ENCODE data around the gene GMDS. TPM values are rescaled to one million over a fixed set of nuclear protein-coding genes. Genes with fewer than 3 reads are reported as not detected.

GMDS gene
- total RNA-seq, 2 experiments from 2014 or later, result 13.9 to 16.4 TPM

DNA sequence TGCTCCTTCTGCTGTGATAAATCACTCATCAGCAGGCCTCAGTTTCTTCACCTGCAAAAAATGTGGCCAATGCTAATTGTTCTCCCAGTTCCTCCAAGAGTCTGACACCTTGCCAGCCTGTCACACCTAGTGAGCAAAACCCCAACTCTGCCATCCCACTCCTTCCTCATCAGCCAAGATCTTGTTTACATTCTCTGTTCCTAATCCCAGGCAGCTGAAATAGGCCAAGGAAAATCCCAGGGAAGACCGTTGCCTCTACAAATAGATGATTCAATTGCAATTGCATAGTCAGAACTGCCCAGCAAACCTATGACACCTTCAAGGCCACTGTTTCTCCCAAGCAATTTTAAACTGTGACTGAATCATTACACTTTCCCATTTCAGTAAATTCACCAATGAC is 78.7 kb downstream of the GMDS start:
- POLR2A ChIA-PET, result no interaction called here

DNA sequence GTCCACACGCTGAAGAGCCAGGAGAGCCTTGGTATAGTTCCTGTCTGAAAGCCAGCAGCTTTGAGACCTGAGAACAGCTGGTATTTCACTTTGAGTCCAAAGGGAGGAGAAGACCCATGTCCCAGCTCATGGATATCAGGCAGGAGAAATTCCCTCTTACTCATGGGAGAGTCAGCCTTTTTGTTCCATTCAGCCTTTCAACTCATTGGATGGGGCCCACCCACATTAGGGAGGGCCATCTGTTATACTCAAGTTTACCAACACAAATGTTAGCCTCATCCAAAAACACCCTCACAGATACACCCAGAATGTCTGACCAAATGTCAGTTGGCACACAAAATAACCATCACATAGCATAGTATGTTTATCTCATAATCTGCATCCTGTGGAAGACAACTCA is 80.1 kb downstream of the GMDS start:
- CTCF ChIA-PET, result no interaction called here
- Histone ChIP-seq H3K4me3 (ENCODE audit: low read length) (no peak overlapping the region), H3K27me3 (ENCODE audit: control insufficient read depth in 1 of 2, insufficient read depth in 2 of 2, low read length in 2 of 2) (no peaks in the 10 kb centered on the region), H3K4me1 (ENCODE audit: insufficient read depth, low read length) (peaks cover 3% of the 10 kb centered on the region), H3K9me3 (ENCODE audit: control insufficient read depth in 1 of 2, insufficient read depth in 1 of 2, low read length in 2 of 2) (peaks cover 0 to 11% of the 10 kb centered on the region in 2 experiments), H3K27ac (ENCODE audit: low read depth in 1 of 2, low read length in 2 of 2) (no peak overlapping the region), H3K36me3 (ENCODE audit: insufficient read depth, low read length) (no peaks in the 10 kb centered on the region)
- TF ChIP-seq, protein P1, sequence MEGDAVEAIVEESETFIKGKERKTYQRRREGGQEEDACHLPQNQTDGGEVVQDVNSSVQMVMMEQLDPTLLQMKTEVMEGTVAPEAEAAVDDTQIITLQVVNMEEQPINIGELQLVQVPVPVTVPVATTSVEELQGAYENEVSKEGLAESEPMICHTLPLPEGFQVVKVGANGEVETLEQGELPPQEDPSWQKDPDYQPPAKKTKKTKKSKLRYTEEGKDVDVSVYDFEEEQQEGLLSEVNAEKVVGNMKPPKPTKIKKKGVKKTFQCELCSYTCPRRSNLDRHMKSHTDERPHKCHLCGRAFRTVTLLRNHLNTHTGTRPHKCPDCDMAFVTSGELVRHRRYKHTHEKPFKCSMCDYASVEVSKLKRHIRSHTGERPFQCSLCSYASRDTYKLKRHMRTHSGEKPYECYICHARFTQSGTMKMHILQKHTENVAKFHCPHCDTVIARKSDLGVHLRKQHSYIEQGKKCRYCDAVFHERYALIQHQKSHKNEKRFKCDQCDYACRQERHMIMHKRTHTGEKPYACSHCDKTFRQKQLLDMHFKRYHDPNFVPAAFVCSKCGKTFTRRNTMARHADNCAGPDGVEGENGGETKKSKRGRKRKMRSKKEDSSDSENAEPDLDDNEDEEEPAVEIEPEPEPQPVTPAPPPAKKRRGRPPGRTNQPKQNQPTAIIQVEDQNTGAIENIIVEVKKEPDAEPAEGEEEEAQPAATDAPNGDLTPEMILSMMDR (IDR thresholded peaks at IDR 0.05), result no peak
- Mint-ChIP-seq H3K9me3 (peaks cover 3% of the 10 kb centered on the region), H3K4me3 (no peak overlapping the region), H3K36me3 (ENCODE audit: low read depth) (no peaks in the 10 kb centered on the region), H3K27me3 (no peaks in the 10 kb centered on the region), H3K27ac (no peak overlapping the region), H3K4me1 (ENCODE audit: low read depth) (peaks cover 29% of the 10 kb centered on the region)
- ATAC-seq (ENCODE audit: poor library complexity) (no peak), DNase-seq (no peak)
- POLR2A ChIA-PET, result no interaction called here
- intact Hi-C loops (cut with DNase I, micrococcal nuclease), result no loop called here

More for the DNA sequence above, 78.7 kb downstream of the GMDS start:
- DNase-seq (no peak), ATAC-seq (ENCODE audit: poor library complexity) (no peak)
- Histone ChIP-seq H3K36me3 (ENCODE audit: insufficient read depth, low read length) (no peaks in the 10 kb centered on the region), H3K9me3 (ENCODE audit: control insufficient read depth in 1 of 2, insufficient read depth in 1 of 2, low read length in 2 of 2) (peaks cover 0 to 11% of the 10 kb centered on the region in 2 experiments), H3K4me3 (ENCODE audit: low read length) (no peak overlapping the region), H3K27ac (ENCODE audit: low read depth in 1 of 2, low read length in 2 of 2) (no peak overlapping the region), H3K27me3 (ENCODE audit: control insufficient read depth in 1 of 2, insufficient read depth in 2 of 2, low read length in 2 of 2) (no peaks in the 10 kb centered on the region), H3K4me1 (ENCODE audit: insufficient read depth, low read length) (peaks cover 3% of the 10 kb centered on the region)
- no peaks in the 10 kb centered on the region for H3K27me3 Mint-ChIP-seq
- CTCF ChIA-PET, result no interaction called here
- TF ChIP-seq, protein P1 (IDR thresholded peaks at IDR 0.05), result no peak
- no peak overlapping the region for H3K27ac Mint-ChIP-seq
- peaks cover 3% of the 10 kb centered on the region for H3K9me3 Mint-ChIP-seq
- peaks cover 25% of the 10 kb centered on the region for H3K4me1 Mint-ChIP-seq (ENCODE audit: low read depth)
- intact Hi-C loops (cut with DNase I, micrococcal nuclease), result no loop called here
- no peak overlapping the region for H3K4me3 Mint-ChIP-seq
- H3K36me3 Mint-ChIP-seq (ENCODE audit: low read depth), result no peaks in the 10 kb centered on the region

DNA sequence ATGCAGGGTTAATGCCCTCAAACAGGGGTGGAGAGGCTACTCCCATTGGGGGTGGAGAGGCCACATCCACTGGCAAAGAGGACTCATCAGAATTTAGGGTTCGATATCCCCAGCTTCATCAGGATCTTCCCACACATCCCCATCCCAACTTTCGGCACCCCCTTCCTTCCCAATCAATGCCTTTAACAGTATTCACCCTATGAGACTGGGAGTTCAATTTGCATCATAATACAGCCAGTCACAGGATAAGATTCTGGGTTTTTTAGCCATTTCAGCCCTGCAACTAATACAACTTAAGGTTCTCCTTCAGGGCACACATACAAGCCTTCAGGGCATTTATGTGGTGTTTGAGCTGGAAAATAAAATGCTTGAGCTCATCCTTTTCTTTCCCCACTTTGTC is 80.9 kb downstream of the GMDS start:
- H3K27ac ChIP-seq (ENCODE audit: low read depth in 1 of 2, low read length in 2 of 2), result no peak overlapping the region
- CTCF ChIA-PET, result no interaction called here
- H3K27me3 ChIP-seq (ENCODE audit: control insufficient read depth in 1 of 2, insufficient read depth in 2 of 2, low read length in 2 of 2), result no peaks in the 10 kb centered on the region
- peaks cover 0 to 11% of the 10 kb centered on the region in 2 experiments for H3K9me3 ChIP-seq (ENCODE audit: control insufficient read depth in 1 of 2, insufficient read depth in 1 of 2, low read length in 2 of 2)
- no peak overlapping the region for H3K4me3 ChIP-seq (ENCODE audit: low read length)
- Mint-ChIP-seq H3K4me1 (ENCODE audit: low read depth) (peaks cover 29% of the 10 kb centered on the region), H3K27ac (no peak overlapping the region), H3K27me3 (no peaks in the 10 kb centered on the region), H3K4me3 (no peak overlapping the region), H3K9me3 (peaks cover 3% of the 10 kb centered on the region), H3K36me3 (ENCODE audit: low read depth) (no peaks in the 10 kb centered on the region)
- POLR2A ChIA-PET, result no interaction called here
- DNase-seq (no peak), ATAC-seq (ENCODE audit: poor library complexity) (no peak)
- TF ChIP-seq, protein P1 (IDR thresholded peaks at IDR 0.05), result no peak
- H3K36me3 ChIP-seq (ENCODE audit: insufficient read depth, low read length), result no peaks in the 10 kb centered on the region
- intact Hi-C loops (cut with DNase I, micrococcal nuclease), result no loop called here
- H3K4me1 ChIP-seq (ENCODE audit: insufficient read depth, low read length), result peaks cover 3% of the 10 kb centered on the region

Measured in CD4-positive, alpha-beta T cell (primary cell).